Activated T-cell treated with anti-CD3 and anti-CD28 coated beads for 24 hours (primary cell): Measurements from ENCODE around the gene GINS3.

Source experiments
- DNase-seq: peaks from one replicate; pipeline ENCODE4 v3.0.0-alpha.2; 2020; ENCODE audit warnings: low read depth

Gene GINS3

DNA sequence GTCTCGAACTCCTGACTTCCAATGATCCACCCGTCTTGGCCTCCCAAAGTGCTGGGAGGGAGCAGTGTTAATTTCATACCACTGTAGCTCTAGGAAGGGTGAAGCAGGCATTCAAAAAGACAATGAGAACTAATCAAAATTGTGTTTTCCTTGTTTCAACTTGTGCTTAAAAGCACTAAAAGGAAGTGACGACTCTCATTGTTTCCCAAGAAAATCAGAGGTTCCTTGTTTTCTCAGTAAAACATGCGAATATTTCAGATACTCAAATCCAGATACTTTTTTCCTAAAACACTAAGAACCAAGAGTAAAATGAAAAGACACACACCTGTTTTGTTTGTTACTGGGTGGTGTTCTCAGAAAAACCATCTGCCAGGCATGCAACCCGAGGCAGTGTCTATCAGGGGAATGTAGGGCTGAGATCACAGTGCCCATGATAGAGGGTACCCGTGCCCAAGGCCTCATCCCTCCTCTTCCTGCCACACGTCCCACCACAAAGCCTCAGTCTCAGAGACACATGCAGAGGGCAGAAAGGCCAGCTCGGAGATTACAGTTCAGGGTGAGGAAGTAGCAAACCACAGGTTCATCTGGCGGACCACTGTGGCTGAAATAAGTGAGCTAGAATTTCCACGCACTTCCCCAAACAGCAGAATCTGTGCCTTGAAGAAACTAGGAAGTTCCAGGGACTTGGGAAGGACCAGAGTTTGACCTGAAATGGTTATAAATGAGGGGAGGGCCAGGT lies 33.7 kb downstream of the GINS3 start:
- no peak for DNase-seq

DNA sequence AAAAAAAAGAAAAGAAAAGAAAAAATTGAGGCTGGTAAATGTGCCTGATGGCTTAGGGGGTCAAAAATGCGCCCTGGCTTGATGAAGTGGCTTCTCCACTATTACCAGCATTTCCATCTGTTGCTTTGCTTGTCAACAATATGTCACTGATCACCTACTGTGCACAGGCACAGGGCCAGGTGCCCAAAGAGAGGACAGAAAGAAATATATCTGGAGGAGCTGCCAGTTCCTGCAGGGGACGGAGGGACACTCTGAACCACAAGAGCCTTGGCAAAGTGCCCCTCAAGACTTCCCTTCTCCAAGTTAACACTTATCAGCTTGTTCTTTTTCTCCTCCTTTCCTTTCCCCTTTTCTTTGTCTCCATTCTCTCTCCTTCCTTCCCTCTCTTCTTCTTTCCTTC lies 34.7 kb downstream of the GINS3 start:
- DNase-seq, result no peak

DNA sequence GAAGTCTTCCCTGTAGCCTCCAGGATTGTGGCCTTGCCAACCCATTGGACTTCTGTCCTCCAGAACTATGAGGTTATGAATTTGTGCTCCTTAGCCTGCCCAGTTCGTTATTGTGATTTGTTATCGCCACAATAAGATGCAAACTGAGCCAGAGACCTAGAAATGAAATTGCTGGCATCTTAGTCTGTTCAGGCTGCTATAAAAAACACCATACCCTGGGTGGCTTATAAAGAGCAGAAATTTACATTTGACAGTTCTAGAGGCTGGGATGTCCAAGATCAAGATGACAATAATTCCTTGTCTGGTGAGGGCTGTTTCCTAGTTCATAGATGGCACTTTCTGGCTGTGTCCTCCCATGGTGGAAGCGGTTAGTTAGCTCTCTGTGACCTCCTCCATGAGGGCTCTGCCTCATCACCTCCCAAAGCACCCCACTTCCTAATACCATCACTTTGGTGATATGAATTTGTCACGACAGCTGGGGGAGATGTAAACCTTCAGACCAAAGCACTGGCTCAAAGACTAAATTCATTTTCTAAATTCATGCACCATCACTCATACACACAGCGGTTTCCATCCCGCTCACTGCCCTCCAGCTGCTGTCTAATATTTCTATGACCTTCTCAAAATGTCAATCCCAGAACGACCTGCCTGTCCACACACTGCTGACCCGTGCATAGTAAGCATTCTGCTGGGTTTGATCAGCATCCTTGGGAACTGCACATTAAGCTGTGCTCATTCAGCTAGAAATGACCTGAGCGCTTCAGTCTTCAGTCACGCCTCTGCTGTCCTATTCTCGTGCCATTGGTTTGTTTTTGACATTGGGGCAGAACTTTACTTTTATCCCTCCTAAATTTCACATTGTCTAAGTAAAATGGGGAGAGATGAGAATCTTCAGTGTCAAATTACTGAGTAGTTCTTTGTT lies 36.6 kb downstream of the GINS3 start:
- no peak for DNase-seq

DNA sequence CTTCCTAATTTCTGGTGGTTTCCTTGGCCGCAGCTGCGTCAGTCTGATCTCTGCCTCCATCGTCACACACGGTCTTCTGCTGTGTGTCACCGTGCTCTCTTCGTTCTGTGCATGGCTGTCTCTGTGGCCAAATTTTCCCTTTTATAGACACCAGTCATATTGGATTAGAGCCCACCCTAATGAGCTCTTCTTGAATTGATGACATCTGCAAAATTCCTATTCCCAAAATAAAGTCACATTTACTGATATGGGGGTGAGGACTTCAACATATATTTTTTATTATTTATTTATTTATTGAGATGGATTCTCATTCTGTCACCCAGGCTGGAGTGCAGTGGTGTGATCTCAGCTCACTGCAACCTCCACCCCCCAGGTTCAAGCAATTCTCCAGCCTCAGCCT lies 38.4 kb downstream of the GINS3 start:
- DNase-seq, result no peak

DNA sequence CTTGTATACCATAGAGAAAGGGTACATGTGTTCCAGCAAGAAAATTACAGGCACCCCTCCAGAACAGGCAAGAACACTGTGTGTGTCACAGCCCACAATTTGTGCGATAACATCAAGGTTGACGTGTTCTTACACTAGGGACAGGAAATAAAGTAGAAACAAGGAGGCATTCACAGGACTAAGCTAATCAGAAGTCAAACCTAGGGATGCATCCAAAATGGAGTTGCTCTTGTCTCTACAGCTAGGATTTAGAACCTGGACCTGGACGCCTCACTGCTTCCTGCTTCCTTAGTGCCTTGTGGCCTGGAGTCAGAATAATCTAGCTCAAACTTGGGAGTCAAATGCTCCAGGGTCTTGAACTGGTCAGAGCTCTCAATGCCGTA lies 41.3 kb downstream of the GINS3 start:
- DNase-seq, result no peak

DNA sequence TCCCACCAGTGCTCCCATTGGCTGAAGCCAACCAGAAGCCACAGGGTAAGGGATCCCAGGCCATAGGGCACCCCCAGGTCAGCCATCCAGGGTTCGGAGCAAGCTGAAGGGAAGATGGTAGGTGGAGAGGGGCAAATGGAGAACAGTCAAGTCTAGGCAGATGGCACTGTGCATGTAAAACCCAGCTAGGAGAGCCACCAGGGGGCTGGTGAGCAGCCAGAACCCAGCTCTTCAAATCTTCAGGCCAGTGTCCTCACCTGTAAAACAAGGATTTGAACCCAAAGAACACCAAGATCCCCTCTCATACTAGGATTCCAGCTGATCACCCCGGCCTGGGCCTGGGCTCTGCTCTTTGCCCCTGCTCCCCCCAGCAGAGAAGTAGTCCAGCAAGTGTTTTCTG lies 43.5 kb downstream of the GINS3 start:
- DNase-seq, result no peak

DNA sequence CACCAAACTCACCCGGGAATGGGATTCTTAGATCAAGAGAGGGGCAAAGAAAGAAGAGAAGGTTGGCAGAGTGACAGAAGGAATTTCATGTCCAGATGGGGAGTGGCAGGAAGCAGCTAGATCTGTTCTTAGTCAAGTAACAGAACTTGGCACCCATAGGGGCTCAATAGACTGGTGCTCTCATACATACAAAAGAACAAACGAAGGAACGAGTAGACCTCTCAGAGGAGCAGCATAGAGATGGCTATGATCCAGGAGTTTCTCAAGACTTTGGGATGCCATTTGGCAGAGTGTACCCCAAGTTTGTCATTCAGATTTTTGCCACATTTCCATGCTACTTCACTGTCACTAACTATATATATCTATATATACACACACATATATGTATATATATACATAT lies 47.9 kb downstream of the GINS3 start:
- no peak for DNase-seq

DNA sequence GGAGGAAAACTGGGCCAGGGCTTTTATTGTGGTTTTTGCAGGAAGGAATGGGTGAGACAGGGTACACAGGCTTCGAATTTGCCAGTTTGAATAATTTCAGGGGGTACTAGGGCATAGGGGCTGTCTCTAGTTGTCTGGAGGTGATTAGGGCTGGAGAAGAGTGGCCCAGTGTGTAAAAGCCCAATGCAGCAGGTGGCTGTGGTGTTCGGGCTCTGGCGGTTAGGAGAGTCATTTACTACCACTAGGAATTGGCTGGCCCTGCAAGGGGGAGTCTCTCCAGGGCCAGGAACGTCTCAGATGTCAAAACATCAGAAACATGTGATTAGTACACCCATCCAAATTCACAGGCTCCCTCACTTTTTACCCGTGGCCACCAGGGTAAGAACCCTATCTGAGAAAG lies 50.3 kb downstream of the GINS3 start:
- no peak for DNase-seq

DNA sequence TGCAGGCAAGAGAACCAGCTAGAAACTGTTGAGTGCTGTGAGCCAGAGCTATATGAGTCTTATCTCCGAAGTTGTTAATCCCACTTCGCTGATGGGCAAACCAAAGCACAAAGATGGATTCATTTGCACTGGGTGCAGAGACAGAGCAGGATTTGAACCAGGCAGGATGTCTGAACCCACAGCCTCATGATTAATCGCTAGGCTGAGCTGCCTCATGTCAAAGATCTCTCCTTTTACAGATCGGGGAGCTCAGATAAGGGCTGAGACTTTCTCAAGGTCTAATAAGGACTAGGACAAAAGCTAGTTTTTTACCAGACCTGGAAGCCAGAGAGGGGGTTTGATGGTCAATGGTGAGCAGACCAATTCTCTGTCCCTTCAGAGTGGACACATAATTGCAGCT lies 51.5 kb downstream of the GINS3 start:
- no peak for DNase-seq

DNA sequence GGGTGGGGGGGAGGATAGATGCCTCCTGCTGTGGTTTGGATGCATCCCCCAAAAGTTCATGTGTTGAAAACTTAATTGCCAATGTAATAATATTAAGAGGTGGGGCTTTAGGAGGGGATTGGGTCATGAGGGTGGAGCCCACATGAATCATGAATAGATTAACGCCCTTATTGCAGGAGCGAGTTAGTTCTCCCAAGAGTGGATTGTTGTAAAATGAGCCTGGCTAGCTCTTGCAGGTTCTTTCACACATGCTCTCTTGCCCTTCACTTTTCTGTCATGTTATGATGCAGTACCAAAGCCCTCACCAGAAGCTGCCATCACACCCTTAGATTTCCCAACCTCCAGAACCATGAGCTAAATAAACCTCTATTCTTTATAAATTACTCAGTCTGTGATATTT lies 52.0 kb downstream of the GINS3 start:
- no peak for DNase-seq

DNA sequence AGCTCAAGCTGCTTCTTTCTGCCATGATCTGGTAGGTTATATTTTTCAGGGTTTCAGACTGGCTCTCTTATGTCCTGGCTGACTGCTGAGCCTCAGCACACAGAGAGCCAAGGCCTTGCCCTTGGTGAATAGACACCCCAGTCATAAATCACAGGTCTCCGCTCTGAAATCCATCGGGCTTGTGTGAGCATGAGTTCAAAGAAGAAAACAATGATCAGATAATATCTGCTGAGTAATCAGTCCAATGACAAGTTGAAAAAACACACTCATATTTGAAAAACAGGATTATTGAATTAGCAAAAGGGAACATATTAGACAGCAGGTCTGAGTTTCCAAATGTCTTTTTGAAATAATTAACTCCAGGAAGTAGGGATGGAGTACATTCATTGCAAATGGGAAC lies 56.6 kb downstream of the GINS3 start:
- no peak for DNase-seq

DNA sequence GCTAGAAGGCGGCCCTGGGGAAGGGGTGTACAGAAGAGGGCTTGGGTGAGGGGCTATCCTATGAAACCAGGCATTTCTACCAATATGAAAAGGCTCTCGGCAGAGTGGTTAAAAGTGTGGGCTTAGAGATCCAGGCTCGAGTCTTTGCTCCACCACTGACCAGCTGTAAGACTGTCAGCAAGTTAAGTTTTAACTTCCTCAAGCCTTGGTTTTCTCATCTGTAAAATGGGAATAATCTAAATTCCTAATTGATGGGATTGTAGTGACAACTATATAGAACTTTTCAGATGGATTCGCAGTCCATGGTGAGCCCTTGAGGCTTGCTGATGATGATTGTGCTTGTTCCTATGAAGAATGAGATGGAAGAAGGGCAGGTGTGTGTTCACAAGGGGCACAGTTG lies 57.0 kb downstream of the GINS3 start:
- DNase-seq, result no peak

DNA sequence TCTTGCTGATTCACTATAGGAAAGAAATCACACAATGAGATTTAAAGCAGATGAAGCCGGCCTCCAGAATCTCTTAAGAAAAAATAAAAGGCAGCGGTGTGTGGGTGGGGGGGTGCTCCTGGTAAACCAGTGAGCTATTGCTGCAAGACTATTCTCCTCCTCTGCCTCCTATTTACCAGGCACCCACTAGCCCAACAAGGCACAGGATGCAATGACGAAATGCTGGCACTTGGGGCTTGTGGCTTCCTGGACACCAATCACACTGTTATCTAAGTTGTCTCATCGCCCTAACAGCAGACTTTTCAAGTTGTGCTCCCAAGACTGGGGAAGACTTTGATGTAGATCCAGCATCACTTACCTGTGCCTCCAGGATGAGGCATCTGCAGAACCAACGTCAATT lies 57.5 kb downstream of the GINS3 start:
- DNase-seq, result no peak

DNA sequence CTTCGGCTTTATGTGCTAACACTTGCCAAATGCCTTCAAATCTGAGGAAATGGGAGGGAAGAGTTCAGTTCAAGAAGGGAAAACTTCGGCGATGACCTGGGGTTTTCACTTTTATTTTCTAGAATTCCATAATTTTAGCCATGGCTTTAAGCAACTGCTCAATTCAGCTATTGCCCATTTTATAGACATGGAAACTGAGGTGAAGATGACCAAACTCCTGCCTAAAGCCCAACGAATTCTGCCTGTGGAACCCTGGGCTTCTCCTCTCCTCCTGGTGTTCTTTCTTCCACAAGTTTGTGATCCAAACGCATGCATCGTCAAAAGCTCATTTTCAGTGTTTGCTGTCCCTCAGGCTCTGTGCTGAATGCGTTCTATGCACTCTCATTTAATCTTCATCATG lies 58.3 kb downstream of the GINS3 start:
- no peak for DNase-seq

DNA sequence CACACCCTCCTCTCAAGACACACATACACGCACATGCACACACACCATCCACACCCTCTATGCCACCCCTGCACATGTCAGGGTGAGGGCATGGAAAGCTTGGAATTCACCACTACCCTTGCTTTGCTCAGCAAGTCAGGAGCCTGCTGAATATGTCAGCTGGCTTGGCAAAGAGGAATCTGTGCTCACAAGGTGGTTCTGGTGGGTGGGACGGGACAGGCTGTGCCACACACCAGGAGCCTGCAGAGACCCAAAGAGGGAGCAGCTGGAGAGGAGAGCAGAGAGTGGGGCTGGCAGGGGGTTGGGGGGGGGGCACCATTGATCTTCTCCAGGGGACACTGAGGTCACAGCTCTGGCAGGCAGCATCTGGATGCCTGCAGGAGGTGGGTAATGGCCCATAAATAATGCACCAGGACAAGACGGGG lies 59.0 kb downstream of the GINS3 start:
- no peak for DNase-seq

DNA sequence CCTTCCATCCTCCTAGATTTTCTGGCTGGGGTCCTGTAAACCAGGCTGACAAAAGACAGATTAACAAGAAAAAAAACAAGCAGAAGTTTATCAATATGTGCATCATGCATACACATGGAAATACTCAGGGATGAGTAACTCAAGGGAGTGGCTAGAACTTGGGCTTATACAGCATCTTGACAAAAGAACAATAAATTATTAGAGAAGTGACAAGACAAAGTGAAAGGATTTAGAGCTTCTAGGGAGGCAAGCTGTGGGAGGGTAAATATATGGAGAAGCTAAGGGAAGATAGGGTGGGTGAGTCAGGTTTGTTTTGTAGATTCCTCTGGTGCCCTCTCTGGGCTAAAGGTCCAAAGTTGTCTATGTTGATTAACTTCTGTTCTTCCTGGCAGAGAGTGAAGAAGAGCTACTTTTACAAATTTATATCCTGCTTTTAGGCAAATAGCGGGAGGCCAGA lies 59.7 kb downstream of the GINS3 start:
- no peak for DNase-seq

DNA sequence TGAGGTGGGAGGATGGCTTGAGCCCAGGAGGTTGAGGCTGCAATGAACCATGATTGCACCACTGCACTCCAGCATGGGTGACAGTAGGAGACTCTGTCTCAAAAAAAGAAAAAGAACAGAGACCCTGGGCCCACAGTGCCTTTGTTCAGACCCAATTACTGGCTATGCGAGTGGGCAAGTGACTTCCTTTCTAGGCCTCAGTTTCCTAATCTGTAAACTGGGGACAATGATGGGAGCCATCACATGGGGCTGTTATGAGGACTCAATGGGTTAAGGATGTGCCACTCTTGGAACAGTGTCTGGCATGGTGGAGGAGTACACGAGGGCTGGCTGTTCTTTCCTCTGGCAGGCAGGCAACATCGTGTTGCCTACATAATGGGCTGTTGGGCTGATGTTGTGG lies 60.4 kb downstream of the GINS3 start:
- no peak for DNase-seq

DNA sequence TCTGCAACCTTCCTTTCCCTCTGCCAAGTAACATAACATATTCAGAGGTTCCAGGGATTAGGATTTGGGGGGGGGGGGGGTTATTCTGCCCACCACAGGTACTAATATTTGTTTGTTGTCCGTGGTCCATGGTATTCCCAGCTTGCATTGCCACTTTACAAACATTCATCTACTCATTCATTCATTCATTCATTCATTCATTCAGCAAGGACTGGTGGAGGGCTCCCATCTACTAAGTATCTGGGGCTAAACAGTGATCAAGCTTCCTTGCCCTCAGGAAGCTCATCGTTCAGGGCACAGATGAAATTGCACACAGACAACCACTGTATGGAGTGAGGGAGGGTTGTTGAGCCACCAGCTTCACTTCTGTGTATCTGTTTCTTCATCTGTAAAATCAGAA lies 61.9 kb downstream of the GINS3 start:
- DNase-seq, result no peak

DNA sequence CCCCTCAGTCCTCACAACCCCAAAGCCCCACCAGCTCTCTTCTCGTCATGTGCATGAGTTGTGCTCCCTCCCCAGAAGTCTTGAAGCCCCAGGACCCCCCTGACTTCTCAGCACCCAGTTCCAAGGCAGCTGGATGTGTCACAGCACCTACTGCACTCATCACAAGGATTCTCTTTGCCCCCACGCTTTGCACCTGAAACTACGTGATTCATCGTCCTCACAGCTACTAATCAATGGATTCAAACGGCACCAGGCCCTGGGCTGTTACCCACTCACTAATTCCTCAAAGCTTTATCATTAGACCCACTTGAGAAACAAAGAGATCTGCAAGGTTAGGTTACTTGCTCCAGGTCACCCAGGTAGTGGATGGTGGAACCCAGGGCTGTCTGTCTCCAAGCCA lies 62.6 kb downstream of the GINS3 start:
- DNase-seq, result no peak
